DMS 273 (cell line): ENCODE results near the gene PLCB2.
A peak's percentile ranks its signal among the peaks of the same experiment; 100 is the strongest.

Experiments used
- DNase-seq: peaks from one replicate; lab custom pipeline; 2025; ENCODE audit not compliant: unreplicated experiment; lab: John Stamatoyannopoulos, UW

PLCB2 gene

DNA sequence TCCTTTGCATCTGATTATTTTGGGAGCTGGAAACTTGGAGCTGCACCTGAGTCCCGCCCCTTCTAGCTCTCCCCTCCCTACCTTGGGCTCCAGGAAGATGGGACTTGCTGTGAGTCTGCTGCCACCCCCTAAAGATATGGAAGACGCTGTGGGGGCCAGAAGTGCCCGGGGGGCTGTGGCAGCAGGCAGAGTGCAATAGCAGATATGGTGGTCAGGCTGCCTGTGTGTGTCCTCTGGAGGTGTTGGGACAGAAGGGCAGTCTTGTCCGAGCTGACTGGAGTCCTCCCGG lies 68.4 kb downstream of the PLCB2 start:
- no peak for DNase-seq

GRCh38 chr15:40238532-40239403 lies 69.0 kb downstream of the PLCB2 start, which contains the start of gene PAK6:
TSS of gene PAK6 (plus strand) at chr15:40239063. CDS start at chr15:40264786, 25,723 bp downstream.
- peak; percentile 60 for DNase-seq
